DMS114 treated with DMSO at 0.1 percent for 48 hours (cell line): ENCODE measurements around the gene RGS3.
"Not testable (repeated sequence)": the region's sequence is repeated elsewhere in the genome, so short reads cannot be mapped to it uniquely, and the experiment has no call there.

ENCODE experiments used
- DNase-seq: peaks from one replicate; lab custom pipeline; 2025; ENCODE audit not compliant: unreplicated experiment; lab: John Stamatoyannopoulos, UW

The RGS3 gene

GRCh38 chr9:113543982-113544303, 80.4 kb downstream of the RGS3 start:
- no peak for DNase-seq

GRCh38 chr9:113545068-113545467, 81.5 kb downstream of the RGS3 start:
- no peak for DNase-seq

DNA sequence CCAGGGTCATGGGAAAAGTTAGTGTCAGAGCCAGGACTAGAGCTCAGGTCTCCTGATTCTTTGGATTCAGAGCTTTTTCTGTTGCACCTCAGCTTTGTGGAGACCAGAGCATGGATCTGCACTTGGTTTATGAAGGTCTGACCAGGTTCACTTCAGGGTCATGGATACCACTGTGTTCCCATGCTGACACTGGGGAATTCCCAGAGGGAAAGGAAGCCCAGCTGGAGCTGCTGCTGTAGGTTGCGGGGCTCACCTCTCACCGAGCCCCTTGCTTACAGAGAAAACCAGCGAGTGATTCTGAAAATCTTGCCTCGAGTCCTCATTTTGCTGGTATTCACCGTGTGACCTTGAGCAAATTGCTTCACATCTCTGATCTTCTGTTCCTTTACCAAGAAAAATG, 83.0 kb downstream of the RGS3 start:
- DNase-seq: no peak

GRCh38 chr9:113547501-113547900, 84.0 kb downstream of the RGS3 start:
- no peak for DNase-seq

- DNase-seq: no peak
Observed at GRCh38 chr9:113548221-113549041, 84.9 kb downstream of the RGS3 start.

- DNase-seq: not testable (repeated sequence)
Observed at GRCh38 chr9:113549892-113550291, 86.4 kb downstream of the RGS3 start.

- DNase-seq: no peak
Observed at GRCh38 chr9:113556877-113557593, 93.5 kb downstream of the RGS3 start.

DNA sequence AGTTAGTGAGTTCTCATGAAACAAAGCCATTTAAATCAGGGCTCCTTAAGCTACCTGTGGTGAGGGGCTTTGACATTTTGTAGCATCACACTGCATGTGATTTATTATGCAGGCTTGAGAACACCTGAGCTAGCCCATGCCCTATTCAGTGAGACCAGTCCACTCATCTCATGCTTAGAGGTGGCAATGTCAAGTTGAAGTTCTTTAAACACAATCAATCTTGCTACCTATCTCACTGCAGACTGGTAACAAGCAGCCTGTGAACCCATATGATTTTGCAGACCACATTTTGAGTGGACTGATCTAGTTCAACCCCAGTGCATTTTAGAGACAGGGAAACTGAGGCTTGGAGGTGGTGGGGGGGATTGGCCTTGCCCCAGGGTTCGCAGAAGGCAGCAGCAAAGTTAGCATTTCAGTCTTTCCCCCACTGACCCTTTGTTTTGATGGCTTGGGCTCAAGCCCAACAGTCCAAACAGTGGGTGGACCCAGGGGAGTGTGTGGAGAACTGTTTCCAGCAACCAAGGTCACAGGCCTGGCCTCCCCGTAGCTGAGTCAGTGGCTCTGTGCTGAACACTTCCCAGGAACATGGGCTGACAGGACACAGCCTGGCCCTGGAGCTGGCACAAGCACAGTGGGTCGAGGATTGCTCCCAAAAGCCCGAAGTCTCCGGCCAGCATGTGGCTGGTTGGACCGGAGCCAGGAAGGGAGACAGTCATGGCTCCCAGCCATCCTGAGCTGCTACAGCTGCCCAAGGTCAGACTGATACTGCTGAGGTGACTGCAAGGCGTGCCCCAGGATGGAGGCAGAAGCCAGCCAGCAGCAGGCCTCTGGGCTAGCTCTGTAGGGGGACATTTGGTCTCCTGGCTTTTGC, 95.3 kb downstream of the RGS3 start:
- no peak for DNase-seq

DNA sequence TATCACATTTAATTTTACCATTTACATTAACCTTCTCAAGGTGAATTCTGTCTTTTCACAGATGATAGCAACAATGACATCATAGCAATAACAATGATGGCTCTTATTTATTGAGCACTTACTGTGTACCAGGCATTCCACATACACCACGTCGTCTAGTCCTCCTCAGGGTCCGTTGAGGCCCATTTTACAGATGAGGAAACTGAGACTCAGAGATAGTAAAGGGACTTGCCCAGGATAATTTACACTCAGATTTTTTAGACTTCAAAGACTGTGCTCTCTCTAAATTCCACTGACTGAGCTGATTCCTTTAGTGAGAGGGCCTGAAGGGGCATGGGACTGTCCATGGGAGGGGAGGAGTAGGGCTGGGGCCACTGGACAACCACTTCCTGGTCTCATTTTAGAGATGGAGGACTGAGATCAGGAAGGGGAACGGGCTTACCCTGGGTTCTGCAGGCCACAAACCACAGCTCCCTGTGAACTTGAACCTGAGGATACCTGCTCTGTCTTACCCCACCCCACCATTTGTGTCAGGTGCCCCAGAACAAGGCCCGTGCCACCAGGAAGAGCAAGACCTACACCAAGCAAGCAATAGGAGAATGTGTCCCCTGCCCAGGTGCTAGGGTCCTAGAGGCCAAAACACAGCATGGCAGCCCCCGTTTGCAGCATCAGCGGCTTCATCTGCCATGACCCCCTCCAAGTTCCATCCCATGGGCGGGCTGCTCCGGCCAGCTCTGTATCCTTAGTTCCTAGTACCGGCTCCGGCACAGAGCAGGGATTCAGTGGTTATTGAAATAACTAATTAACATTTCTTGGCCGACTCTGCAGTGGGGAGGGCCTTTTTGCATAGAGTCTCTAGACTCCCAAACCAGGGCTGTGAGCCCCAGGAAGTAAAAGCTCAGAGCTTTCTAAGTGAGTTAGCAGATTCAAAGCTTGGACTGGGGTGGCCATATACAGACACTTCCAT, 96.6 kb downstream of the RGS3 start:
- DNase-seq: no peak

DNA sequence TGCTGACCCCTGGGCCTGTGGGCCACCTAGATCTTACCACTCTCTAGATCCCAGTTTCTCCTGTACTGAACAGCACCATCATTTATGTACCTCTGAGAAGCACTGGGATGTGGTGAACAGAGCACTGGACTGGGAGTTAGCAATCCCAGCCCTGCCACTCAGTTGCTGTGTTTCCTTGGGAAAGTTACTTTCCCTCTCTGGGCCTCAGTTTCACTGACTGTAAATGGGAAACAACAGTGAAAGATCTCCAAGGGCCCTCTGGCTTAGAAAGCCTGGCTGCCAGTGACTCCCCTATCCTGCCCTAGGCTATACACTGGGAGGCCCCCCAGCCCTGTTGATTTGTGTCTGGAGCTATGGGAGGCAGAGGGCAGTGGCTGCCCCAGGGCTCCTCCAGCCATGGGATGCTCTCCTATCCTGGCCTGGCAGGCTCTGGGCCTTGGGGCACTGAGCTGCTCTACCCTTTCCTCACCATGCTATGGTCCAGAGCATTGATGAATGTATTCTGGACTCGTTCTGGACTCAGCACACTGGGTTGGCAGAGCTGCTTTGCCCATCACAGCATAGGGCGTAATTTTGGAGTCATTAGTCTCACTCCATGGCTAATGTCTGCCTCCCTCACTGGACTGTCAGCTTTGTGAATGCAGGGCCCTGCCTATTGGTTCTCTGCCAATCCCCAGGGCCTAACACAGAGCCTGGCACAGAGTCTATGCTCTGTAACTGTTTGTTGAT, 99.3 kb downstream of the RGS3 start:
- no peak for DNase-seq

- DNase-seq: no peak
Observed at GRCh38 chr9:113563826-113564497, 100.4 kb downstream of the RGS3 start.

GRCh38 chr9:113564498-113565237, 101.1 kb downstream of the RGS3 start:
- DNase-seq: no peak

- DNase-seq: no peak
Observed at GRCh38 chr9:113566016-113566711, 102.6 kb downstream of the RGS3 start.

GRCh38 chr9:113566712-113567071, 103.2 kb downstream of the RGS3 start:
- no peak for DNase-seq

- no peak for DNase-seq
Observed at GRCh38 chr9:113567361-113568080, 104.0 kb downstream of the RGS3 start.

GRCh38 chr9:113568081-113568435, 104.5 kb downstream of the RGS3 start:
- no peak for DNase-seq

GRCh38 chr9:113568571-113569321, 105.2 kb downstream of the RGS3 start:
- no peak for DNase-seq
